Measurements from ENCODE around the gene AKAP14.

Gene AKAP14

GRCh38 chrX:119895843-119896326, at the start of gene AKAP14:
TSS of gene AKAP14 (plus strand) at chrX:119895893. CDS start at chrX:119903224, 7,331 bp downstream.
- TF ChIP-seq CTCF (IDR thresholded peaks at IDR 0.05; ENCODE audit: control insufficient read depth, extremely low read depth, insufficient read depth): no peak
- H3K4me3 ChIP-seq (ENCODE audit: low read depth, low read length): no peak within 1 kb of the TSS
- no peak for DNase-seq (ENCODE audit: low read depth)

- H3K4me3 ChIP-seq (ENCODE audit: low read depth, low read length): peak within 1 kb of the TSS; percentile 90
- DNase-seq (ENCODE audit: low read depth): peak; percentile 95
- TF ChIP-seq CTCF (IDR thresholded peaks at IDR 0.05; ENCODE audit: control insufficient read depth, extremely low read depth, insufficient read depth): no peak
These were observed 43.0 kb upstream of the AKAP14 start, which contains the start of gene UPF3B for GRCh38 chrX:119852382-119853353. TSS of gene UPF3B (minus strand) at chrX:119852963. CDS start at chrX:119852928, 35 bp downstream.

- no peak for DNase-seq (ENCODE audit: low read depth)
- no peak for TF ChIP-seq CTCF (IDR thresholded peaks at IDR 0.05; ENCODE audit: control insufficient read depth, extremely low read depth, insufficient read depth)
- peak overlapping the region; percentile 90 for H3K4me3 ChIP-seq (ENCODE audit: low read depth, low read length)
These were observed 42.2 kb upstream of the AKAP14 start for GRCh38 chrX:119853444-119853843.

- TF ChIP-seq CTCF (IDR thresholded peaks at IDR 0.05; ENCODE audit: control insufficient read depth, extremely low read depth, insufficient read depth): no peak
- peak overlapping the region; percentile 81 for H3K4me3 ChIP-seq (ENCODE audit: low read depth, low read length)
- DNase-seq (ENCODE audit: low read depth): no peak
These were observed 25.0 kb upstream of the AKAP14 start for GRCh38 chrX:119870626-119871131.

- peak overlapping the region; percentile 81 for H3K4me3 ChIP-seq (ENCODE audit: low read depth, low read length)
- no peak for DNase-seq (ENCODE audit: low read depth)
- no peak for TF ChIP-seq CTCF (IDR thresholded peaks at IDR 0.05; ENCODE audit: control insufficient read depth, extremely low read depth, insufficient read depth)
These were observed 24.5 kb upstream of the AKAP14 start for GRCh38 chrX:119871245-119871598.

- TF ChIP-seq CTCF (IDR thresholded peaks at IDR 0.05; ENCODE audit: control insufficient read depth, extremely low read depth, insufficient read depth): no peak
- peak; percentile 70 for DNase-seq (ENCODE audit: low read depth)
- peak within 1 kb of the TSS; percentile 81 for H3K4me3 ChIP-seq (ENCODE audit: low read depth, low read length)
These were observed 23.9 kb upstream of the AKAP14 start, which contains the start of the genes NDUFA1 and RNF113A for GRCh38 chrX:119871599-119872395. TSS of gene NDUFA1 (plus strand) at chrX:119871832. CDS start at chrX:119871912, 80 bp downstream. TSS of gene RNF113A (minus strand) at chrX:119871733. CDS start at chrX:119871613, 120 bp downstream.
